ENCODE results near the gene ALDH1L2. TPM values are rescaled to one million over a fixed set of nuclear protein-coding genes. Genes with fewer than 3 reads are reported as not detected.
A peak's percentile ranks its signal among the peaks of the same experiment; 100 is the strongest.
"Not testable (repeated sequence)": the region's sequence is repeated elsewhere in the genome, so short reads cannot be mapped to it uniquely, and the experiment has no call there.

The ALDH1L2 gene
- total RNA-seq, 1 donor from 2014 or later: 68.9 TPM

DNA sequence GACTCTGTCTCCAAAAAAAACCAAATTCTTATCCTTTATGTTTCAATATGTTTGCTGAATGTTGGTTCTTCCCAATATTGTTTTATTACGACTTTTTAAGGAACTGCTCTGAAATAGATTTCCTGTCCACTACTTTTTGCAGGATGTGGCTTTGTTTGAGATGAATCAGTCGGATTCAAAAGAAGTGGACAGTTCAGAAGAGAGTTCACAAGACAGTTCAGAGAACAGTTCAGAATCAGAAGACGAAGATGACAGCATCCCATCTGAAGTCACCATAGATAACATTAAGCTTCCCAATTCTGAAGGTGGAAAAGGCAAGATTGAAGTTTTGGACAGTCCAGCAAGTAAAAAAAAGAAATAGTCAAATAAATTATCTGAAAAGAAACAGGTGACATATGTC, 89.9 kb downstream of the ALDH1L2 start:
- Histone ChIP-seq H3K27ac (no peak overlapping the region), H3K4me1 (no peaks in the 10 kb centered on the region), H3K27me3 (no peaks in the 10 kb centered on the region), H3K36me3 (peaks cover 23 to 62% of the 10 kb centered on the region in 2 donors), H3K4me3 (no peak overlapping the region), H3K9me3 (no peaks in the 10 kb centered on the region)
- intact Hi-C loops (cut with DNase I): no loop called here
- TF ChIP-seq, protein P1, sequence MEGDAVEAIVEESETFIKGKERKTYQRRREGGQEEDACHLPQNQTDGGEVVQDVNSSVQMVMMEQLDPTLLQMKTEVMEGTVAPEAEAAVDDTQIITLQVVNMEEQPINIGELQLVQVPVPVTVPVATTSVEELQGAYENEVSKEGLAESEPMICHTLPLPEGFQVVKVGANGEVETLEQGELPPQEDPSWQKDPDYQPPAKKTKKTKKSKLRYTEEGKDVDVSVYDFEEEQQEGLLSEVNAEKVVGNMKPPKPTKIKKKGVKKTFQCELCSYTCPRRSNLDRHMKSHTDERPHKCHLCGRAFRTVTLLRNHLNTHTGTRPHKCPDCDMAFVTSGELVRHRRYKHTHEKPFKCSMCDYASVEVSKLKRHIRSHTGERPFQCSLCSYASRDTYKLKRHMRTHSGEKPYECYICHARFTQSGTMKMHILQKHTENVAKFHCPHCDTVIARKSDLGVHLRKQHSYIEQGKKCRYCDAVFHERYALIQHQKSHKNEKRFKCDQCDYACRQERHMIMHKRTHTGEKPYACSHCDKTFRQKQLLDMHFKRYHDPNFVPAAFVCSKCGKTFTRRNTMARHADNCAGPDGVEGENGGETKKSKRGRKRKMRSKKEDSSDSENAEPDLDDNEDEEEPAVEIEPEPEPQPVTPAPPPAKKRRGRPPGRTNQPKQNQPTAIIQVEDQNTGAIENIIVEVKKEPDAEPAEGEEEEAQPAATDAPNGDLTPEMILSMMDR (IDR thresholded peaks at IDR 0.05): no peak
- no peak for DNase-seq (ENCODE audit: low spot score in 2 of 2)

DNA sequence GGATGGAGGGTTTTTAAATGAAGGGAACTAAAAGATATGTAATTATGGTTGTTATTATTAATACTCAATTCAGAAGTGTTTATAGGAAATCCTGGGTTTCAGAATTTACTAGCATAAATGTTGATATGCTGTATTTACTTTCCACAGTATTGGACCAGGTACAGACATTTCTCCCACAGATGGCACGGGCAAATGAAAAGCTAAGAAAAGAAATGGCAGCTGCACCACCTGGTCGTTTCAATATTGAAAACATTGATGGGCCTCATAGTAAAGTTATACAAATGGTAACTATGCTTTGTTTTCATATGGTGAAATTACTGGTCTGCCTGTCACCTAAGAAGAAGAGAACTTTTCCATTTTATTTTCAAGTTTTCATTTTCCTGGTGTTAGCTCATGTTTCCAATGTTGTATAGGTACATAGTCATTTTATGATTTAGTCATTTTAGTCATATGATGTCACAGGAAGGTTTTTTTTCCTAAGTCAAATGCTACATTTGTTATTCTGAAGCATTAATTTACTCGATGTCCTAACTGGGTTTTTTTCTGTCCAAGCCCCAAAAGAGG, 92.6 kb downstream of the ALDH1L2 start:
- intact Hi-C loops (cut with DNase I): no loop called here

DNA sequence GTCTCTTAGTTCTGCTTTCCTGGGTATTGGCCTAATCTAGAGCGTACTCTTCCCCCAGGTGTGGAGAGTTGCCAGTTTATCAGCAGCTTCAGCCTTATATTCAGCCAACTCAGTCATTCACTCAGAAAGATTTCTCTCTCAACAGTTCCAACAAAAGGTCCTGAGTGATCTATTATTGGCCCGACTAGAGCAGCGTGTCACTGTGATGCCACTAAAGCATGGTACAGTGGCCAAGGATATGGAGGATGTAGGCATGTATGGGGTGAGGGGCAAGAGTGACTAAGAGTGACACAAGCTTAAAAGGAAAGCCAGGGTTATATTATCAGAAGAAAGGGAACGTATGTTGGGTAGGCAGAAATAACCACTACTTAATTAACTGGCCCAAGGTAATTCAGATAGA, 93.3 kb downstream of the ALDH1L2 start:
- intact Hi-C loops (cut with DNase I): no loop called here
- Histone ChIP-seq H3K4me1 (peaks cover 5 to 13% of the 10 kb centered on the region in 2 donors), H3K4me3 (no peak overlapping the region), H3K9me3 (no peaks in the 10 kb centered on the region), H3K36me3 (peaks cover 23 to 50% of the 10 kb centered on the region in 2 donors), H3K27me3 (no peaks in the 10 kb centered on the region), H3K27ac (no peak overlapping the region)
- no peak for DNase-seq (ENCODE audit: low spot score in 2 of 2)
- TF ChIP-seq, protein P1 (IDR thresholded peaks at IDR 0.05): no peak

More for the DNA sequence above, 92.6 kb downstream of the ALDH1L2 start:
- Histone ChIP-seq H3K4me1 (peaks cover 5 to 13% of the 10 kb centered on the region in 2 donors), H3K27ac (no peak overlapping the region), H3K4me3 (no peak overlapping the region), H3K9me3 (no peaks in the 10 kb centered on the region), H3K36me3 (peaks cover 23 to 51% of the 10 kb centered on the region in 2 donors), H3K27me3 (no peaks in the 10 kb centered on the region)
- TF ChIP-seq, protein P1 (IDR thresholded peaks at IDR 0.05): no peak
- no peak for DNase-seq (ENCODE audit: low spot score in 2 of 2)

DNA sequence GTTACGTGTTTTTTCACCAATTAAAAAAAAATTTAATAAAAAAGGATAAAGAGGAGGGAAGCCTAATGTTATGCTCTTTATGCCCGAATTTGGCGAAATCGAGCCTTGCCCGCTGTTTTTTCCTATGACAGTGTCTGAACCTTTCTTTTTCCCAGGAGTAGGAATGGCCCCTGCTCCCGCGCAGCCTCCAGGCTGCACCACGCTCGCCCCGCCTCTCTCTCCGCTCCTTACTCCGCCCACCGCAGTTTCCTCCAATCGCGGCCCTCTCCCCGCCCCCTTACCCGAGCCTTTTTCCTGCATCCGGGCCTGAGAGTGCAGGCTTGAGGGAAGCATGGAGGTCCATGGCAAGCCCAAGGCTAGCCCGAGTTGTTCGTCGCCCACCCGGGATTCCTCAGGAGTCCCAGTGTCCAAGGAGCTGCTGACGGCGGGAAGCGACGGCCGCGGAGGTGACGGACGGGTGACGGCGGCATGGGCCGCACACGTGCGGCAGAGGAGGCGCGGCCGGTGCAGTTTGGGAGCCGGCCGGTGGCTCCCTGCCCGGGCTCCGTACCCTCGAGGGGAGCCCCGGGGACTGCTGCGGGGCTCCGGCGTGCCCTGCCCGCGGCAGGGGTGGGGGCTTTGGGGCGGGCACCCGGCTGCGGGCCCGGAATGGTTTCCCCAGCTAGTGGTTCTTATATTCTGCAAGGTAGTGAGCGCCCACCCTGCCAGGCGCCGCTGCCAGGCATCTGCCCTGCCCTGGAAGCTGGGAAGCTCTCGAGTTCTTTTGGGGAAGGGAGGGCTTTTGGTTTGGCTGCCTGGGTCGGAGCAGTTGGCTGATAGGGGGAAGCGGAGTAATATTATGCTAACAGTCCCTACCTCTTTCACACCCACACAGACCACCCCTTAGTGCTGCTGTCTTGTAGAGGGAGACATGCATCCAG, 98.0 kb downstream of the ALDH1L2 start, which contains the start of gene NOPCHAP1:
Gene NOPCHAP1, plus strand, starts transcription at position 295 of the 920 bp plus-strand sequence. Its CDS starts 37 bp downstream, at position 332.
- Histone ChIP-seq H3K9me3 (no peaks in the 10 kb centered on the region), H3K36me3 (peaks cover 0 to 19% of the 10 kb centered on the region in 2 donors), H3K4me1 (peaks cover 5 to 17% of the 10 kb centered on the region in 2 donors), H3K4me3 (peak within 1 kb of the TSS; percentile 72 to 76), H3K27ac (peak within 1 kb of the TSS; percentile 52 to 58), H3K27me3 (no peaks in the 10 kb centered on the region)
- intact Hi-C loops (cut with DNase I): loop anchor here (1.0 to 5.0 kb wide), 2 partner anchors 28 to 66 kb away; partner anchors contain the start of gene SLC41A2
- TF ChIP-seq, protein P1 (IDR thresholded peaks at IDR 0.05): no peak
- DNase-seq (ENCODE audit: low spot score in 2 of 2): peak; percentile 75 to 97

DNA sequence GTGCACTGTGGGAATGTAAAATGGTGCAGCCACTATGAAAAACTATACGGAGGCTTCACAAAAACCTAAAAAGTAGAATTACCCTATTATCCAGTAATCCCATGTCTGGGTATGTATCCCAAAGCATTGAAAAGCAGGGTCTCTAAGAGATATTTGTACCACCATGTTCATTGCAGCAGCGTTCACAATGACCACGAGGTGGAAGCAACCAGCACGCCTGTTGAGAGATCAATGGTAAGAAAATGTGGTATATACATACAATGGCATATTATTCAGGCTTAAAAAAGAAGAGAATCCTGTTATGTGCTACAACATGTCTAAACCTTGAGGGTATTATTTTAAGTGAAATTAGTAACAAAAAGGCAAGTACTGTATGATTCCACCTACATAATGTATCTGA, 99.1 kb downstream of the ALDH1L2 start:
- no peak overlapping the region for H3K27ac ChIP-seq
- no peak for DNase-seq (ENCODE audit: low spot score in 2 of 2)
- H3K4me3 ChIP-seq: peak overlapping the region; percentile 72 to 76
- peaks cover 5 to 17% of the 10 kb centered on the region in 2 donors for H3K4me1 ChIP-seq
- intact Hi-C loops (cut with DNase I): loop anchor here (5.0 kb wide), 1 partner anchor 67 kb away; no protein-coding TSS in a partner anchor
- peaks cover 0 to 14% of the 10 kb centered on the region in 2 donors for H3K36me3 ChIP-seq
- TF ChIP-seq, protein P1 (IDR thresholded peaks at IDR 0.05): no peak
- no peaks in the 10 kb centered on the region for H3K27me3 ChIP-seq
- H3K9me3 ChIP-seq: no peaks in the 10 kb centered on the region

DNA sequence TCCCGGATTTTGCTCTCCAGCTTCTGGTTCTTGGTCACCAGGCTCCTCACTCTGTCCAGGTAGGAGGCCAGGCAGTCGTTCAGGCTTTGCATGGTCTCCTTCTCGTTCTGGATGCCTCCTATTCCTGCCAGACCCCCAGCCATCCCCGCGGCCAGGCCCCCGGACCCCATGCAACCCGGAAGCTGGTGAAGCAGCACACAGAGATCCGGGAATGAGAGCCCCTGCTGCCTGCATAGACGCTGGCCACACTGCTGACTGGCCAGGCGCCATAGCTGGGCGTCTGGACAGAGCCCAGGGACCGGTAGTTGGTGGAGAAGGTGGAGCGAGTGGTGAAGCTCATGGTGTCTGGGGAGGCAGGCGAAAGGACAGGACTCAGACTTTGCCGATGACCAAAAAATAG, 106.6 kb downstream of the ALDH1L2 start:
- H3K27ac ChIP-seq; H3K36me3 ChIP-seq; H3K4me1 ChIP-seq; H3K9me3 ChIP-seq; DNase-seq (ENCODE audit: low spot score in 2 of 2); H3K4me3 ChIP-seq; H3K27me3 ChIP-seq; intact Hi-C loops (cut with DNase I): not testable (repeated sequence)
